Chondrocyte (in vitro differentiated cells): ENCODE measurements around the gene RPL3. TPM values are rescaled to one million over a fixed set of nuclear protein-coding genes. Genes with fewer than 3 reads are reported as not detected.
A peak's percentile ranks its signal among the peaks of the same experiment; 100 is the strongest.

Experiments
- DNase-seq: peaks from one replicate; pipeline ENCODE4 v3.0.0; 2021; ENCODE audit warnings: mixed read lengths, low spot score
- H3K27ac Mint-ChIP-seq: one replicate; pipeline ENCODE4 v1.8.0; 2021; ENCODE audit warnings: mild to moderate bottlenecking, moderate library complexity, mixed read lengths; ENCODE audit not compliant: unreplicated experiment
- H3K27me3 Mint-ChIP-seq: 2 replicates; pipeline ENCODE4 v1.8.0; 2021; ENCODE audit warnings: low read depth, mixed read lengths
- H3K36me3 Mint-ChIP-seq: 2 replicates; pipeline ENCODE4 v1.8.0; 2021; ENCODE audit warnings: low read depth, mixed read lengths
- H3K4me1 Mint-ChIP-seq: 2 replicates; pipeline ENCODE4 v1.8.0; 2021; ENCODE audit warnings: low read depth, mild to moderate bottlenecking, mixed read lengths
- H3K4me3 Mint-ChIP-seq: one replicate; pipeline ENCODE4 v1.8.0; 2021; ENCODE audit warnings: mild to moderate bottlenecking, moderate library complexity, mixed read lengths; ENCODE audit not compliant: unreplicated experiment
- H3K9me3 Mint-ChIP-seq: 2 replicates; pipeline ENCODE4 v1.8.0; 2021; ENCODE audit warnings: low read depth, mixed read lengths
- CTCF ChIP-seq: fragments of 200-600 bp; sonication (generic); IDR thresholded peaks from 2 replicates; pipeline ENCODE4 v1.5.0; 2021; ENCODE audit warnings: antibody characterized with exemption, mild to moderate bottlenecking, moderate library complexity
- total RNA-seq: library from RNA; stranded (reverse); gene quantifications from 3 replicates; pipeline ENCODE4 v1.2.1, GENCODE V29; 2021

Gene RPL3
- total RNA-seq, 1 donor from 2014 or later, result 1,326 TPM

- no peaks in the 10 kb centered on the region for H3K27me3 Mint-ChIP-seq
Measured at GRCh38 chr22:39270792-39271191, 48.6 kb downstream of the RPL3 start.

GRCh38 chr22:39270280-39270679 is 49.1 kb downstream of the RPL3 start:
- Mint-ChIP-seq H3K4me1 (peaks cover 3% of the 10 kb centered on the region), H3K4me3 (no peak overlapping the region), H3K27me3 (no peaks in the 10 kb centered on the region), H3K9me3 (peaks cover 3% of the 10 kb centered on the region), H3K27ac (no peak overlapping the region), H3K36me3 (no peaks in the 10 kb centered on the region)
- no peak for TF ChIP-seq CTCF
- no peak for DNase-seq

More at GRCh38 chr22:39270792-39271191, 48.6 kb downstream of the RPL3 start:
- no peak for DNase-seq
- H3K27ac Mint-ChIP-seq, result no peak overlapping the region
- no peak overlapping the region for H3K4me3 Mint-ChIP-seq
- no peaks in the 10 kb centered on the region for H3K36me3 Mint-ChIP-seq
- H3K9me3 Mint-ChIP-seq, result peaks cover 3% of the 10 kb centered on the region
- H3K4me1 Mint-ChIP-seq, result peaks cover 3% of the 10 kb centered on the region
- no peak for TF ChIP-seq CTCF

- H3K27ac Mint-ChIP-seq, result no peak overlapping the region
- TF ChIP-seq CTCF, result no peak
Measured at GRCh38 chr22:39269095-39269790, 50.2 kb downstream of the RPL3 start.

GRCh38 chr22:39268645-39269044 is 50.8 kb downstream of the RPL3 start:
- DNase-seq, result no peak
- peaks cover 3% of the 10 kb centered on the region for H3K4me1 Mint-ChIP-seq
- TF ChIP-seq CTCF, result no peak
- peak overlapping the region; percentile 32 for H3K27ac Mint-ChIP-seq
- H3K27me3 Mint-ChIP-seq, result no peaks in the 10 kb centered on the region
- no peak overlapping the region for H3K4me3 Mint-ChIP-seq
- H3K9me3 Mint-ChIP-seq, result peaks cover 3% of the 10 kb centered on the region
- no peaks in the 10 kb centered on the region for H3K36me3 Mint-ChIP-seq

More at GRCh38 chr22:39269095-39269790, 50.2 kb downstream of the RPL3 start:
- H3K27me3 Mint-ChIP-seq, result no peaks in the 10 kb centered on the region
- peaks cover 3% of the 10 kb centered on the region for H3K4me1 Mint-ChIP-seq
- no peak for DNase-seq
- H3K36me3 Mint-ChIP-seq, result no peaks in the 10 kb centered on the region
- no peak overlapping the region for H3K4me3 Mint-ChIP-seq
- H3K9me3 Mint-ChIP-seq, result peaks cover 3% of the 10 kb centered on the region

- Mint-ChIP-seq H3K27me3 (no peaks in the 10 kb centered on the region), H3K27ac (no peak overlapping the region), H3K9me3 (peaks cover 3% of the 10 kb centered on the region), H3K4me3 (no peak overlapping the region), H3K36me3 (no peaks in the 10 kb centered on the region), H3K4me1 (peaks cover 3% of the 10 kb centered on the region)
- no peak for DNase-seq
- no peak for TF ChIP-seq CTCF
Measured at GRCh38 chr22:39267974-39268373, 51.4 kb downstream of the RPL3 start.
